Retina (tissue), 1 donor: Measurements from ENCODE around the gene NR5A2.

ENCODE experiments used
- DNase-seq: peaks from one replicate; pipeline ENCODE4 v3.0.0-alpha.2; 2016

NR5A2 gene

GRCh38 chr1:200075522-200075921, 48.0 kb downstream of the NR5A2 start:
- no peak for DNase-seq

- DNase-seq: no peak
Observed at GRCh38 chr1:200075938-200076546, 48.5 kb downstream of the NR5A2 start.

- DNase-seq: no peak
Observed at GRCh38 chr1:200079232-200079940, 51.9 kb downstream of the NR5A2 start.

- DNase-seq: peak; percentile 33
Observed at GRCh38 chr1:200081151-200081968, 53.9 kb downstream of the NR5A2 start.

- no peak for DNase-seq
Observed at GRCh38 chr1:200081969-200082245, 54.4 kb downstream of the NR5A2 start.

- no peak for DNase-seq
Observed at GRCh38 chr1:200082329-200082728, 54.8 kb downstream of the NR5A2 start.

GRCh38 chr1:200090252-200091159, 63.0 kb downstream of the NR5A2 start:
- DNase-seq: no peak

- DNase-seq: no peak
Observed at GRCh38 chr1:200095057-200095577, 67.6 kb downstream of the NR5A2 start.

GRCh38 chr1:200096774-200097173, 69.3 kb downstream of the NR5A2 start:
- no peak for DNase-seq

GRCh38 chr1:200099040-200099439, 71.5 kb downstream of the NR5A2 start:
- DNase-seq: no peak

- DNase-seq: no peak
Observed at GRCh38 chr1:200103966-200104583, 76.6 kb downstream of the NR5A2 start.

GRCh38 chr1:200107004-200107470, 79.5 kb downstream of the NR5A2 start:
- DNase-seq: no peak

- no peak for DNase-seq
Observed at GRCh38 chr1:200108659-200109058, 81.1 kb downstream of the NR5A2 start.

GRCh38 chr1:200112290-200112689, 84.8 kb downstream of the NR5A2 start:
- no peak for DNase-seq

GRCh38 chr1:200115532-200115931, 88.0 kb downstream of the NR5A2 start:
- DNase-seq: no peak

GRCh38 chr1:200116324-200116723, 88.8 kb downstream of the NR5A2 start:
- no peak for DNase-seq

- no peak for DNase-seq
Observed at GRCh38 chr1:200118779-200119505, 91.4 kb downstream of the NR5A2 start.

- DNase-seq: no peak
Observed at GRCh38 chr1:200121421-200121820, 93.9 kb downstream of the NR5A2 start.

GRCh38 chr1:200124309-200124708, 96.8 kb downstream of the NR5A2 start:
- DNase-seq: no peak

- DNase-seq: no peak
Observed at GRCh38 chr1:200128081-200128480, 100.6 kb downstream of the NR5A2 start.
